CD14-positive monocyte (primary cell): Measurements from ENCODE around the gene HERC2. TPM values are rescaled to one million over a fixed set of nuclear protein-coding genes. Genes with fewer than 3 reads are reported as not detected.

Experiments used
- DNase-seq, 3 donors: peaks; one replicate each; pipeline ENCODE4 v3.0.0-alpha.2; 2011 to 2022
- H2AFZ ChIP-seq: 2 replicates; pipeline ENCODE4 v1.6.0; 2012; ENCODE audit warnings: mild to moderate bottlenecking, low read depth, low read length, inconsistent platforms; ENCODE audit not compliant: insufficient read depth, poor library complexity, severe bottlenecking
- H3K27ac ChIP-seq, 2 donors: 1 replicate in 1 of 2; 2 replicates in 1 of 2; pipeline ENCODE4 v1.5.1; 2012 to 2013; ENCODE audit warnings: low read length in 2 of 2, control low read depth in 1 of 2, inconsistent platforms in 1 of 2, low read depth in 1 of 2, mild to moderate bottlenecking in 1 of 2
- H3K27me3 ChIP-seq, 2 donors: one replicate each; pipeline versions ENCODE4 v1.6.0 to v1.6.1; 2011 to 2013; ENCODE audit warnings: low read length in 2 of 2; ENCODE audit not compliant: control insufficient read depth in 2 of 2, insufficient read depth in 2 of 2
- H3K36me3 ChIP-seq, 2 donors: replicated peaks in 1 of 2; 1 replicate in 1 of 2; 2 replicates in 1 of 2; pipeline versions ENCODE4 v1.5.1 to v1.6.1; 2012 to 2013; ENCODE audit warnings: low read length in 2 of 2, control low read depth in 1 of 2, inconsistent platforms in 1 of 2, mild to moderate bottlenecking in 1 of 2; ENCODE audit not compliant: insufficient read depth in 2 of 2, control insufficient read depth in 1 of 2
- H3K4me1 ChIP-seq, 2 donors: 1 replicate in 1 of 2; 2 replicates in 1 of 2; pipeline versions ENCODE4 v1.5.1 to v1.6.1; 2012 to 2013; ENCODE audit warnings: low read length in 2 of 2, control low read depth in 1 of 2, inconsistent platforms in 1 of 2, mild to moderate bottlenecking in 1 of 2, moderate library complexity in 1 of 2; ENCODE audit not compliant: insufficient read depth in 2 of 2, control insufficient read depth in 1 of 2
- H3K4me2 ChIP-seq: replicated peaks from 2 replicates; pipeline ENCODE3; 2012; ENCODE audit warnings: low read length, moderate library complexity, mild to moderate bottlenecking; ENCODE audit not compliant: poor library complexity, severe bottlenecking; ENCODE audit errors: extremely low read depth
- H3K4me3 ChIP-seq, 3 experiments: fragments of 200-600 bp in 1 of 3; sonication (generic) in 1 of 3; replicated peaks in 1 of 3; 1 replicate in 2 of 3; 2 replicates in 1 of 3; pipeline ENCODE4 v1.5.1; 2011 to 2013; ENCODE audit warnings: low read length in 3 of 3, mild to moderate bottlenecking in 3 of 3, control low read depth in 2 of 3, low read depth in 2 of 3, inconsistent platforms in 1 of 3, moderate library complexity in 1 of 3
- H3K79me2 ChIP-seq: 2 replicates; pipeline ENCODE4 v1.6.0; 2012; ENCODE audit warnings: mild to moderate bottlenecking, control low read depth, inconsistent platforms, low read length, moderate library complexity; ENCODE audit not compliant: insufficient read depth
- H3K9ac ChIP-seq: 2 replicates; pipeline ENCODE4 v1.6.0; 2017; ENCODE audit warnings: low read length, mild to moderate bottlenecking; ENCODE audit not compliant: insufficient read depth, poor library complexity, severe bottlenecking
- H3K9me3 ChIP-seq, 2 donors: replicated peaks in 1 of 2; 1 replicate in 1 of 2; 2 replicates in 1 of 2; pipeline versions ENCODE4 v1.5.1 to v1.6.1; 2012 to 2013; ENCODE audit warnings: low read length in 2 of 2, control low read depth in 1 of 2; ENCODE audit not compliant: control insufficient read depth in 1 of 2, insufficient read depth in 1 of 2
- H4K20me1 ChIP-seq: 2 replicates; pipeline ENCODE4 v1.6.0; 2012; ENCODE audit warnings: mild to moderate bottlenecking, low read length, control low read depth, moderate library complexity; ENCODE audit not compliant: insufficient read depth
- H3K27ac Mint-ChIP-seq, 7 donors: one replicate each; pipeline ENCODE4 v1.8.0; 2020; ENCODE audit warnings: mild to moderate bottlenecking in 7 of 7, mixed read lengths in 7 of 7, moderate library complexity in 6 of 7, inconsistent platforms in 2 of 7
- H3K27me3 Mint-ChIP-seq, 3 donors: one replicate each; pipeline ENCODE4 v1.8.0; 2021 to 2022; ENCODE audit warnings: low read depth in 3 of 3, mild to moderate bottlenecking in 3 of 3, mixed read lengths in 3 of 3, moderate library complexity in 3 of 3, inconsistent platforms in 1 of 3
- H3K36me3 Mint-ChIP-seq, 2 donors: one replicate each; pipeline ENCODE4 v1.8.0; 2020; ENCODE audit warnings: mixed read lengths in 2 of 2, inconsistent platforms in 1 of 2, mild to moderate bottlenecking in 1 of 2
- H3K4me1 Mint-ChIP-seq: one replicate; pipeline ENCODE4 v1.8.0; 2020; ENCODE audit warnings: mild to moderate bottlenecking, mixed read lengths
- H3K4me3 Mint-ChIP-seq, 2 donors: one replicate each; pipeline ENCODE4 v1.8.0; 2020; ENCODE audit warnings: mild to moderate bottlenecking in 2 of 2, mixed read lengths in 2 of 2, moderate library complexity in 1 of 2
- H3K9me3 Mint-ChIP-seq, 7 donors: one replicate each; pipeline ENCODE4 v1.8.0; 2020 to 2022; ENCODE audit warnings: mixed read lengths in 7 of 7, mild to moderate bottlenecking in 6 of 7, moderate library complexity in 6 of 7, inconsistent platforms in 2 of 7
- WGBS: methylation state at CpG from one replicate; pipeline ENCODE4 v1.1.5; 2013; ENCODE audit warnings: missing lambda C conversion rate; ENCODE audit not compliant: insufficient coverage; 5-methylcytosine and 5-hydroxymethylcytosine counted together
- intact Hi-C, 2 donors: fragments of 100-400 bp; cut with micrococcal nuclease; formaldehyde crosslinking; loops; one replicate each; pipeline versions ENCODE4 v1.15.0 to v1.15.1; 2023
- polyA plus RNA-seq, 3 donors: library from polyadenylated mRNA; depleted of rRNA in 1 of 3; unstranded in 2 of 3; stranded (reverse) in 1 of 3; fragments of 300-500 nt in 2 of 3; fragments of >200 nt in 1 of 3; fragmentation: Illumina TruSeq in 2 of 3; gene quantifications; 1 replicate in 2 of 3; 2 replicates in 1 of 3; pipeline ENCODE4 v1.2.3, GENCODE V29; 2012 to 2021
- TF ChIP-seq, protein P1 (sequence below): fragments of 200-600 bp; IDR thresholded peaks from one replicate; pipeline ENCODE4 v1.8.0; 2022; ENCODE audit warnings: antibody characterized with exemption, mild to moderate bottlenecking

The HERC2 gene
- polyA plus RNA-seq, 3 donors: 3.1 to 9.0 (median 4.7) TPM

DNA sequence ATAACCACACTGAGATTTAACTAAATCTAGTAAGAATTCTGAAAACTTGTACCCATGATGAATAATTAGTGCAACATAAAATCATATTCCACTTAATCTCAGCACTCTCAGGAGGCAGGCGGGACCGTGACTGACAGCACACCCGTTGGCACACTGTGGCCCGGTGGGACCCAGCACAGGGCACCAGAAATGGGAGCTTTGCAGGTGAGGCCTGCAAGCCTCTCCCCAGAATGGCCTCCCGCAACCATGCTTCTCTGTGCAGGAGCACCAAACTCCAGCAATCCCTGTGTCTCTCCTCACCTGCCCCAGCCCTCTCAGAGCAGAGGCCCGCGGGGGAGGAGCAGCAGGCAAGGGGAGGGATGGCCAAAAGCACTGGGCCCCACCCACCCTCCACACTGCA lies 191.3 kb downstream of the HERC2 start:
- Histone ChIP-seq H3K27ac (no peak overlapping the region), H3K36me3 (peaks cover 11 to 54% of the 10 kb centered on the region in 2 donors), H3K9ac (no peak overlapping the region), H3K27me3 (no peaks in the 10 kb centered on the region), H3K79me2 (no peaks in the 10 kb centered on the region), H2AFZ (no peak overlapping the region), H4K20me1 (no peaks in the 10 kb centered on the region), H3K4me3 (no peak overlapping the region), H3K9me3 (no peaks in the 10 kb centered on the region), H3K4me1 (no peaks in the 10 kb centered on the region), H3K4me2 (no peak overlapping the region)
- DNase-seq: no peak
- Mint-ChIP-seq H3K4me3 (no peak overlapping the region), H3K27ac (peak overlapping the region in 1 of 7 donors; percentile 3), H3K27me3 (peaks cover 0 to 2% (median 0%) of the 10 kb centered on the region in 3 donors), H3K9me3 (no peaks in the 10 kb centered on the region), H3K4me1 (peaks cover 9% of the 10 kb centered on the region), H3K36me3 (peaks cover 44 to 50% of the 10 kb centered on the region in 2 donors)
- WGBS: 100% methylated on average over 7 of the region's 7 CpGs
- intact Hi-C loops: no loop called here
- TF ChIP-seq, protein P1, sequence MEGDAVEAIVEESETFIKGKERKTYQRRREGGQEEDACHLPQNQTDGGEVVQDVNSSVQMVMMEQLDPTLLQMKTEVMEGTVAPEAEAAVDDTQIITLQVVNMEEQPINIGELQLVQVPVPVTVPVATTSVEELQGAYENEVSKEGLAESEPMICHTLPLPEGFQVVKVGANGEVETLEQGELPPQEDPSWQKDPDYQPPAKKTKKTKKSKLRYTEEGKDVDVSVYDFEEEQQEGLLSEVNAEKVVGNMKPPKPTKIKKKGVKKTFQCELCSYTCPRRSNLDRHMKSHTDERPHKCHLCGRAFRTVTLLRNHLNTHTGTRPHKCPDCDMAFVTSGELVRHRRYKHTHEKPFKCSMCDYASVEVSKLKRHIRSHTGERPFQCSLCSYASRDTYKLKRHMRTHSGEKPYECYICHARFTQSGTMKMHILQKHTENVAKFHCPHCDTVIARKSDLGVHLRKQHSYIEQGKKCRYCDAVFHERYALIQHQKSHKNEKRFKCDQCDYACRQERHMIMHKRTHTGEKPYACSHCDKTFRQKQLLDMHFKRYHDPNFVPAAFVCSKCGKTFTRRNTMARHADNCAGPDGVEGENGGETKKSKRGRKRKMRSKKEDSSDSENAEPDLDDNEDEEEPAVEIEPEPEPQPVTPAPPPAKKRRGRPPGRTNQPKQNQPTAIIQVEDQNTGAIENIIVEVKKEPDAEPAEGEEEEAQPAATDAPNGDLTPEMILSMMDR: no peak

GRCh38 chr15:28129231-28129848 lies 192.6 kb downstream of the HERC2 start:
- Histone ChIP-seq H3K9me3 (no peaks in the 10 kb centered on the region), H3K27me3 (no peaks in the 10 kb centered on the region), H2AFZ (no peak overlapping the region), H3K4me3 (no peak overlapping the region), H4K20me1 (no peaks in the 10 kb centered on the region), H3K27ac (no peak overlapping the region), H3K79me2 (no peaks in the 10 kb centered on the region), H3K36me3 (peaks cover 11 to 62% of the 10 kb centered on the region in 2 donors), H3K9ac (no peak overlapping the region), H3K4me1 (no peaks in the 10 kb centered on the region), H3K4me2 (no peak overlapping the region)
- no peak for DNase-seq
- 100% methylated on average over 6 of the region's 9 CpGs for WGBS
- TF ChIP-seq, protein P1: no peak
- Mint-ChIP-seq H3K36me3 (peaks cover 39 to 48% of the 10 kb centered on the region in 2 donors), H3K9me3 (no peaks in the 10 kb centered on the region), H3K27me3 (peaks cover 0 to 2% (median 0%) of the 10 kb centered on the region in 3 donors), H3K4me3 (no peak overlapping the region), H3K4me1 (peaks cover 9% of the 10 kb centered on the region), H3K27ac (peak overlapping the region in 1 of 7 donors; percentile 47)
- intact Hi-C loops: no loop called here
